Measurements from ENCODE around the gene JADE3.
A peak's percentile ranks its signal among the peaks of the same experiment; 100 is the strongest.

JADE3 gene

GRCh38 chrX:47026198-47026597, 114.0 kb downstream of the JADE3 start:
- DNase-seq (ENCODE audit: low spot score) = no peak

- DNase-seq (ENCODE audit: low spot score) = peak; percentile 64
These were observed 118.1 kb downstream of the JADE3 start for GRCh38 chrX:47030339-47030738.

- no peak for DNase-seq (ENCODE audit: low spot score)
These were observed 135.8 kb downstream of the JADE3 start for GRCh38 chrX:47047989-47048388.

GRCh38 chrX:47059142-47059874, 147.1 kb downstream of the JADE3 start:
- DNase-seq (ENCODE audit: low spot score) = no peak

- no peak for DNase-seq (ENCODE audit: low spot score)
These were observed 148.5 kb downstream of the JADE3 start for GRCh38 chrX:47060708-47061107.

GRCh38 chrX:47061238-47061919, 149.2 kb downstream of the JADE3 start:
- no peak for DNase-seq (ENCODE audit: low spot score)

- DNase-seq (ENCODE audit: low spot score) = no peak
These were observed 151.0 kb downstream of the JADE3 start for GRCh38 chrX:47063179-47063578.

GRCh38 chrX:47068214-47068613, 156.0 kb downstream of the JADE3 start:
- no peak for DNase-seq (ENCODE audit: low spot score)

GRCh38 chrX:47068720-47069119, 156.5 kb downstream of the JADE3 start:
- DNase-seq (ENCODE audit: low spot score) = no peak

- no peak for DNase-seq (ENCODE audit: low spot score)
These were observed 166.2 kb downstream of the JADE3 start, which contains the start of gene RGN for GRCh38 chrX:47078129-47079043. Gene RGN (plus strand): TSS chrX:47078443. CDS start chrX:47081145, 2,702 bp downstream.

GRCh38 chrX:47080215-47080914, 168.1 kb downstream of the JADE3 start:
- no peak for DNase-seq (ENCODE audit: low spot score)

- no peak for DNase-seq (ENCODE audit: low spot score)
These were observed 168.7 kb downstream of the JADE3 start for GRCh38 chrX:47080915-47081236.

- peak; percentile 28 for DNase-seq (ENCODE audit: low spot score)
These were observed 179.0 kb downstream of the JADE3 start for GRCh38 chrX:47091149-47091775.

GRCh38 chrX:47093248-47093647, 181.0 kb downstream of the JADE3 start:
- no peak for DNase-seq (ENCODE audit: low spot score)

GRCh38 chrX:47093860-47094259, 181.6 kb downstream of the JADE3 start:
- DNase-seq (ENCODE audit: low spot score) = no peak

- no peak for DNase-seq (ENCODE audit: low spot score)
These were observed 184.8 kb downstream of the JADE3 start for GRCh38 chrX:47097018-47097417.

- no peak for DNase-seq (ENCODE audit: low spot score)
These were observed 186.3 kb downstream of the JADE3 start for GRCh38 chrX:47098338-47099094.

- DNase-seq (ENCODE audit: low spot score) = no peak
These were observed 189.0 kb downstream of the JADE3 start for GRCh38 chrX:47101206-47101605.

Measured in putamen (tissue), 1 donor.